ENCODE results near the gene CYB5R4. TPM values are rescaled to one million over a fixed set of nuclear protein-coding genes. Genes with fewer than 3 reads are reported as not detected.

The CYB5R4 gene
- total RNA-seq, 6 experiments from 2014 or later, result 3.6 to 7.9 (median 5.1) TPM

GRCh38 chr6:84002226-84002625 lies 142.7 kb downstream of the CYB5R4 start:
- Histone ChIP-seq H3K27me3 (no peaks in the 10 kb centered on the region), H3K27ac (no peak overlapping the region), H3K9me3 (no peaks in the 10 kb centered on the region), H3K4me3 (no peak overlapping the region), H3K36me3 (no peaks in the 10 kb centered on the region), H3K4me1 (no peaks in the 10 kb centered on the region)
- no peak for DNase-seq
- WGBS (ENCODE audit: insufficient coverage, low coverage, low lambda C conversion rate, missing lambda C conversion rate), result 39% methylated on average over 2 of the region's 2 CpGs
- ATAC-seq, result no peak
- no peak for TF ChIP-seq POLR2A (IDR thresholded peaks at IDR 0.05)
- TF ChIP-seq, protein P1, sequence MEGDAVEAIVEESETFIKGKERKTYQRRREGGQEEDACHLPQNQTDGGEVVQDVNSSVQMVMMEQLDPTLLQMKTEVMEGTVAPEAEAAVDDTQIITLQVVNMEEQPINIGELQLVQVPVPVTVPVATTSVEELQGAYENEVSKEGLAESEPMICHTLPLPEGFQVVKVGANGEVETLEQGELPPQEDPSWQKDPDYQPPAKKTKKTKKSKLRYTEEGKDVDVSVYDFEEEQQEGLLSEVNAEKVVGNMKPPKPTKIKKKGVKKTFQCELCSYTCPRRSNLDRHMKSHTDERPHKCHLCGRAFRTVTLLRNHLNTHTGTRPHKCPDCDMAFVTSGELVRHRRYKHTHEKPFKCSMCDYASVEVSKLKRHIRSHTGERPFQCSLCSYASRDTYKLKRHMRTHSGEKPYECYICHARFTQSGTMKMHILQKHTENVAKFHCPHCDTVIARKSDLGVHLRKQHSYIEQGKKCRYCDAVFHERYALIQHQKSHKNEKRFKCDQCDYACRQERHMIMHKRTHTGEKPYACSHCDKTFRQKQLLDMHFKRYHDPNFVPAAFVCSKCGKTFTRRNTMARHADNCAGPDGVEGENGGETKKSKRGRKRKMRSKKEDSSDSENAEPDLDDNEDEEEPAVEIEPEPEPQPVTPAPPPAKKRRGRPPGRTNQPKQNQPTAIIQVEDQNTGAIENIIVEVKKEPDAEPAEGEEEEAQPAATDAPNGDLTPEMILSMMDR (IDR thresholded peaks at IDR 0.05), result no peak
- intact Hi-C loops (cut with DNase I), result no loop called here

DNA sequence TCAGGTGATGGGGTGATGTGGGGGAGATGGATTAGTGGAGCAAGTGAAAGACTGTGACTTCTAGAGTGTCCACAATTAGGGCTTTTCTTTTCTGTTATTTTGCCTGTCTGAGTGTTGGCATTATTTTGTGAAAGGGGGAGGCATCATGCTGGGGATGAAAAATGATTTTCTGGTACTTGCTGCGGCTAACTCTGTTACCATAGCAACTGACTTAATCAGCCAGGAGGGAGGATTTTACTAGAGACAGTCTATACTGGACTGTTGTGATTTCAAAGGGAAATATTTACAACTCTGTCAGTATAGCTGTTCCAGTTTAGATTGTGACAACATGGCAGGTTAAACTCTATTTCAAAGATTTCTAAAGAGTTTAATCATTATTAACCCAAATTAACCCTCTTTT lies 143.6 kb downstream of the CYB5R4 start:
- no peak for TF ChIP-seq POLR2A (IDR thresholded peaks at IDR 0.05)
- TF ChIP-seq, protein P1 (IDR thresholded peaks at IDR 0.05), result no peak
- no peak overlapping the region for H3K27ac ChIP-seq
- H3K36me3 ChIP-seq, result no peaks in the 10 kb centered on the region
- no peak overlapping the region for H3K4me3 ChIP-seq
- no peaks in the 10 kb centered on the region for H3K4me1 ChIP-seq
- DNase-seq, result no peak
- 30% methylated on average over 1 of the region's 1 CpG for WGBS (ENCODE audit: insufficient coverage, low coverage, low lambda C conversion rate, missing lambda C conversion rate)
- intact Hi-C loops (cut with DNase I), result no loop called here
- H3K27me3 ChIP-seq, result no peaks in the 10 kb centered on the region
- no peaks in the 10 kb centered on the region for H3K9me3 ChIP-seq
- ATAC-seq, result no peak

GRCh38 chr6:84003654-84004053 lies 144.2 kb downstream of the CYB5R4 start:
- Histone ChIP-seq H3K9me3 (no peaks in the 10 kb centered on the region), H3K27ac (no peak overlapping the region), H3K36me3 (no peaks in the 10 kb centered on the region), H3K4me3 (no peak overlapping the region), H3K27me3 (no peaks in the 10 kb centered on the region), H3K4me1 (no peaks in the 10 kb centered on the region)
- TF ChIP-seq, protein P1 (IDR thresholded peaks at IDR 0.05), result no peak
- TF ChIP-seq POLR2A (IDR thresholded peaks at IDR 0.05), result no peak
- DNase-seq, result no peak
- ATAC-seq, result no peak
- intact Hi-C loops (cut with DNase I), result no loop called here
- 72% methylated on average over 4 of the region's 4 CpGs for WGBS (ENCODE audit: insufficient coverage, low coverage, low lambda C conversion rate, missing lambda C conversion rate)

DNA sequence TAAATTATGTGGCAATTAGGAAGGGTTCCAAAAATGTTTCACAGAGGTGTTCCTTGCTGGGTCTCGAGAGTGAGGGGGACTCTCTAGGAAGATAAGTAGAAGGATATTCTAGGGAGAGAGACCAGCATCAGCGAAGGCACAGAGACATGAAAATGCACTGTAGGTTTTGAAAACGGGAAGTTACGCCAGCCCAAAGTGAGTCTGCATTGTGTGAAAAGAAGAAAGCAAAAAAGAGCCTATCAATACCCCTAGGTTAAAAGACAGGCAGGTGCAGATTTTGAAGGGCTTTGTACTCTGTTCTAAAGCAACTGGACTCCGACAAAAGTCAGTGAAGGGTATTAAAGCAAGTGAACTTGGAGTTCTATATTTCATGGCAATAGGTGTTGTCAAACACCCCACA lies 148.4 kb downstream of the CYB5R4 start:
- H3K27me3 ChIP-seq, result no peaks in the 10 kb centered on the region
- H3K4me3 ChIP-seq, result no peak overlapping the region
- TF ChIP-seq, protein P1 (IDR thresholded peaks at IDR 0.05), result no peak
- no peak for TF ChIP-seq POLR2A (IDR thresholded peaks at IDR 0.05)
- H3K9me3 ChIP-seq, result no peaks in the 10 kb centered on the region
- WGBS (ENCODE audit: insufficient coverage, low coverage, low lambda C conversion rate, missing lambda C conversion rate), result 53% methylated on average over 5 of the region's 5 CpGs
- intact Hi-C loops (cut with DNase I), result no loop called here
- no peak overlapping the region for H3K27ac ChIP-seq
- H3K4me1 ChIP-seq, result no peaks in the 10 kb centered on the region
- no peaks in the 10 kb centered on the region for H3K36me3 ChIP-seq
- no peak for DNase-seq
- no peak for ATAC-seq

GRCh38 chr6:84013354-84013753 lies 153.9 kb downstream of the CYB5R4 start:
- H3K27ac ChIP-seq, result no peak overlapping the region
- H3K4me1 ChIP-seq, result no peaks in the 10 kb centered on the region
- H3K36me3 ChIP-seq, result no peaks in the 10 kb centered on the region
- H3K27me3 ChIP-seq, result no peaks in the 10 kb centered on the region
- 54% methylated on average over 2 of the region's 2 CpGs for WGBS (ENCODE audit: insufficient coverage, low coverage, low lambda C conversion rate, missing lambda C conversion rate)
- DNase-seq (no peak), ATAC-seq (no peak)
- H3K9me3 ChIP-seq, result no peaks in the 10 kb centered on the region
- intact Hi-C loops (cut with DNase I), result no loop called here
- TF ChIP-seq POLR2A (IDR thresholded peaks at IDR 0.05), result no peak
- TF ChIP-seq, protein P1 (IDR thresholded peaks at IDR 0.05), result no peak
- H3K4me3 ChIP-seq, result no peak overlapping the region

All from right lobe of liver (tissue), 6 donors.